Neural cell (in vitro differentiated cells): Measurements from ENCODE around the gene MOB3B.

Source experiments
- EP300 ChIP-seq: fragments of 450-650 bp; conservative IDR thresholded peaks from 2 replicates; pipeline ENCODE4 v1.6.1; 2014; ENCODE audit warnings: antibody characterized with exemption, mild to moderate bottlenecking, moderate library complexity; ENCODE audit not compliant: poor library complexity, severe bottlenecking
- EZH2 ChIP-seq: fragments of 200-600, 300-800 bp; shearing (Covaris generic), sonication (generic); IDR thresholded peaks from 2 replicates; pipeline ENCODE4 v1.6.1; 2014; ENCODE audit warnings: antibody characterized with exemption, low read length, borderline replicate concordance, mild to moderate bottlenecking; ENCODE audit not compliant: insufficient read depth, poor library complexity, severe bottlenecking
- MXI1 ChIP-seq: fragments of 450-650 bp; conservative IDR thresholded peaks from 2 replicates; pipeline ENCODE4 v1.6.1; 2014; ENCODE audit warnings: antibody characterized with exemption, mild to moderate bottlenecking; ENCODE audit not compliant: poor library complexity, severe bottlenecking
- POLR2AphosphoS5 ChIP-seq: IDR thresholded peaks from 2 replicates; pipeline ENCODE4 v1.6.1; 2012
- RAD21 ChIP-seq: fragments of 450-650 bp; conservative IDR thresholded peaks from 2 replicates; pipeline ENCODE4 v1.6.1; 2014; ENCODE audit warnings: antibody characterized with exemption, mild to moderate bottlenecking, moderate library complexity
- SMC3 ChIP-seq: fragments of 450-650 bp; conservative IDR thresholded peaks from 2 replicates; pipeline ENCODE4 v1.6.1; 2014; ENCODE audit warnings: antibody characterized with exemption, mild to moderate bottlenecking, moderate library complexity; ENCODE audit not compliant: poor library complexity
- TF ChIP-seq, protein P1 (sequence below): fragments of 450-650 bp; IDR thresholded peaks from 2 replicates; pipeline ENCODE4 v1.5.1; 2014; ENCODE audit warnings: antibody characterized with exemption, mild to moderate bottlenecking, moderate library complexity; ENCODE audit not compliant: poor library complexity, severe bottlenecking

DNA sequence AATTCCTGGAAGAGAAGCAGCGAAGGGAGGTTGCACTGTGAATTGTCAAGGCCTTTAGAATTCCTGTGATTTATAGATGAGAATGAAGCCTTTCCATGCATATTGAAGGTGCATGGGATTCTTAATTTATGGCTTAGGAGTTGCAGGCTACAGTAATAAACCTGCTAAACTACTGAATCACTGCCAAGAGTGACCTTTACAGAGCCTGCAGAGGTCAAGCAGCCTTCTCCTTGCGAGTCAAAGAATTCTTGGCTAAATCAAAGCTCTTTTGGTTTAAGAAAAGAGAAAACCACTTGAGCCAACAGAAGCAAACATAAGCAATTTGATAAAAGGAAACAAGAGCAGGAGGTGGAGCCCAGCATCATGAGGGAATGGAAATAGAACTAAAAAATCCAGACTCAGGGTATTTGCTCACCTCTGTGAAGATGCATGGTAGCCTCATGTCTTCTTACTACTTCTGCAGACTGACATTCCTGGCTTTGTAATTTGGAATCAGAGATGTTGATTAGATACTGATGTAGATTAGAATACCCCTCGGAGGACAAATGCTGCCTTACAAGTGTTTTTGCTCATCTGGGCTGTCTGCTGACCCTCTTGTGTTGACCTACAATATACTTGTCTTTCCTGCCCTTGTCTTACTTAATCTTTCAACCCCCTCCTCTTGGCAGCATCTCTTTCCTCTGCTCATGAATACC, 95.8 kb downstream of the MOB3B start:
- TF ChIP-seq, protein P1, sequence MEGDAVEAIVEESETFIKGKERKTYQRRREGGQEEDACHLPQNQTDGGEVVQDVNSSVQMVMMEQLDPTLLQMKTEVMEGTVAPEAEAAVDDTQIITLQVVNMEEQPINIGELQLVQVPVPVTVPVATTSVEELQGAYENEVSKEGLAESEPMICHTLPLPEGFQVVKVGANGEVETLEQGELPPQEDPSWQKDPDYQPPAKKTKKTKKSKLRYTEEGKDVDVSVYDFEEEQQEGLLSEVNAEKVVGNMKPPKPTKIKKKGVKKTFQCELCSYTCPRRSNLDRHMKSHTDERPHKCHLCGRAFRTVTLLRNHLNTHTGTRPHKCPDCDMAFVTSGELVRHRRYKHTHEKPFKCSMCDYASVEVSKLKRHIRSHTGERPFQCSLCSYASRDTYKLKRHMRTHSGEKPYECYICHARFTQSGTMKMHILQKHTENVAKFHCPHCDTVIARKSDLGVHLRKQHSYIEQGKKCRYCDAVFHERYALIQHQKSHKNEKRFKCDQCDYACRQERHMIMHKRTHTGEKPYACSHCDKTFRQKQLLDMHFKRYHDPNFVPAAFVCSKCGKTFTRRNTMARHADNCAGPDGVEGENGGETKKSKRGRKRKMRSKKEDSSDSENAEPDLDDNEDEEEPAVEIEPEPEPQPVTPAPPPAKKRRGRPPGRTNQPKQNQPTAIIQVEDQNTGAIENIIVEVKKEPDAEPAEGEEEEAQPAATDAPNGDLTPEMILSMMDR = no peak
- TF ChIP-seq MXI1 (no peak), EZH2 (no peak), SMC3 (no peak), POLR2AphosphoS5 (no peak), EP300 (no peak), RAD21 (no peak)
